Lower leg skin (tissue), 4 donors: Measurements from ENCODE around the gene MAEA. TPM values are rescaled to one million over a fixed set of nuclear protein-coding genes. Genes with fewer than 3 reads are reported as not detected.

Experiments
- DNase-seq, 2 donors: peaks; one replicate each; pipeline ENCODE4 v3.0.0-alpha.2; 2019; ENCODE audit warnings: low spot score in 2 of 2
- H3K4me3 ChIP-seq: fragments of 200-600 bp; sonication (generic); 2 replicates; pipeline ENCODE4 v1.5.1; 2017; ENCODE audit warnings: mild to moderate bottlenecking, low read depth; ENCODE audit not compliant: poor library complexity, severe bottlenecking
- POLR2A ChIP-seq, 2 donors: fragments of 450-650 bp; IDR thresholded peaks; one replicate each; pipeline ENCODE4 v1.6.1; 2016 to 2017; ENCODE audit warnings: antibody characterized with exemption in 2 of 2, mild to moderate bottlenecking in 1 of 2, moderate library complexity in 1 of 2
- WGBS, 2 donors: methylation state at CpG; one replicate each; pipeline ENCODE4 v1.1.5; 2018; 5-methylcytosine and 5-hydroxymethylcytosine counted together
- intact Hi-C: fragments of 100-400 bp; cut with DNase I; formaldehyde crosslinking; loops from one replicate; pipeline ENCODE4 v1.15.0; 2023; ENCODE audit warnings: low total_unique reads
- total RNA-seq, 4 donors: library from RNA; depleted of rRNA; stranded (reverse); fragments of >200 nt; gene quantifications; one replicate each; pipeline ENCODE4 v1.1.0, GENCODE V29; 2016
- TF ChIP-seq, protein P1 (sequence below), 3 donors: fragments of 450-650 bp; IDR thresholded peaks; one replicate each; pipeline ENCODE4 v1.5.1; 2016; ENCODE audit warnings: antibody characterized with exemption in 3 of 3, mild to moderate bottlenecking in 3 of 3, moderate library complexity in 2 of 3

MAEA gene
- total RNA-seq, 4 donors from 2014 or later = 79.6 to 124 (median 89.4) TPM

DNA sequence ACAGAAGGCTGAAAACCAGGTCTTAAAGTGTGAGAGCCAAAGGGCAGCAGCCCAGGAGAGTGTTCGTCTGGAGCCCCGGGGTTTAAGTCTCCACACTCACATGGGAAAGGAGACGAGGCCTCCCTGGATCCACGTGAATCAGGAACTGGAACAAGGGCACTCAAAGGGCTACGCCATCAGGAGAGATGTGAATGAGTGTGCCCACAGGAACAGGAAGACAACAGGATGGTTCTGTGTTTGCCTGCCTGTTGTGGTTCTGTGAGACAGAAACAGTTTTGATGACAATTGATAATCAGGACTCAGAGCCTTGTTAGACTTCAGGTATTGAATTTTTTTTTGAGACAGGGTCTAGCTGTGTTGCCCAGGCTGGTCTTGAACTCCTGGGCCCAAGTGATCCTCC is 35.9 kb upstream of the MAEA start:
- DNase-seq = peak in 1 of 2 donors; percentile 29
- 93 to 98% methylated on average over 5 of the region's 5 CpGs for WGBS, 2 donors
- TF ChIP-seq POLR2A (IDR thresholded peaks at IDR 0.05) = no peak
- H3K4me3 ChIP-seq = no peak overlapping the region
- intact Hi-C loops = no loop called here

DNA sequence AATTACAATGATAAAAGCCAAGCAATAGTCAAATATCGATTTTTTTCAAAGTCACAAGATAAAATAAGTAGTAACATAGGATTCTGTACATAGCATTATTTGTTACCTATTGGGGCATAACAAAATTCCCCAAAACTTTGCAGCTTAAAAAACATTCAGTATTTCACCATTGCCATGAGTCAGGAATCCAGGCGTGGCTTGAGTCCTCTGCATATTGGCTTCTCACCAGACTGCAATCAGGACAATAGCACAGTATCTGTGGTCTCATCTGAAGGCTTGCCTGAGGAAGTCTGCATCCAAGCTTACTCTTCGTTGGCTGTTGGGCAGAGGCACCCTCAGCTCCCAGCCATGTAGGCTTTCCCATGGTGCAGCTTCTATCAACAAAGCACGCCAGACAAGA is 34.5 kb upstream of the MAEA start:
- TF ChIP-seq, protein P1, sequence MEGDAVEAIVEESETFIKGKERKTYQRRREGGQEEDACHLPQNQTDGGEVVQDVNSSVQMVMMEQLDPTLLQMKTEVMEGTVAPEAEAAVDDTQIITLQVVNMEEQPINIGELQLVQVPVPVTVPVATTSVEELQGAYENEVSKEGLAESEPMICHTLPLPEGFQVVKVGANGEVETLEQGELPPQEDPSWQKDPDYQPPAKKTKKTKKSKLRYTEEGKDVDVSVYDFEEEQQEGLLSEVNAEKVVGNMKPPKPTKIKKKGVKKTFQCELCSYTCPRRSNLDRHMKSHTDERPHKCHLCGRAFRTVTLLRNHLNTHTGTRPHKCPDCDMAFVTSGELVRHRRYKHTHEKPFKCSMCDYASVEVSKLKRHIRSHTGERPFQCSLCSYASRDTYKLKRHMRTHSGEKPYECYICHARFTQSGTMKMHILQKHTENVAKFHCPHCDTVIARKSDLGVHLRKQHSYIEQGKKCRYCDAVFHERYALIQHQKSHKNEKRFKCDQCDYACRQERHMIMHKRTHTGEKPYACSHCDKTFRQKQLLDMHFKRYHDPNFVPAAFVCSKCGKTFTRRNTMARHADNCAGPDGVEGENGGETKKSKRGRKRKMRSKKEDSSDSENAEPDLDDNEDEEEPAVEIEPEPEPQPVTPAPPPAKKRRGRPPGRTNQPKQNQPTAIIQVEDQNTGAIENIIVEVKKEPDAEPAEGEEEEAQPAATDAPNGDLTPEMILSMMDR (IDR thresholded peaks at IDR 0.05) = no peak
- TF ChIP-seq POLR2A (IDR thresholded peaks at IDR 0.05) = no peak
- 81 to 92% methylated on average over 4 of the region's 4 CpGs for WGBS, 2 donors
- peak in 1 of 2 donors; percentile 31 for DNase-seq
- no peak overlapping the region for H3K4me3 ChIP-seq
- intact Hi-C loops = no loop called here

GRCh38 chr4:1255699-1256098 is 34.0 kb upstream of the MAEA start:
- no peak for TF ChIP-seq POLR2A (IDR thresholded peaks at IDR 0.05)
- TF ChIP-seq, protein P1 (IDR thresholded peaks at IDR 0.05) = no peak
- intact Hi-C loops = no loop called here
- no peak overlapping the region for H3K4me3 ChIP-seq
- 84 to 96% methylated on average over 2 of the region's 2 CpGs for WGBS, 2 donors
- DNase-seq = no peak

DNA sequence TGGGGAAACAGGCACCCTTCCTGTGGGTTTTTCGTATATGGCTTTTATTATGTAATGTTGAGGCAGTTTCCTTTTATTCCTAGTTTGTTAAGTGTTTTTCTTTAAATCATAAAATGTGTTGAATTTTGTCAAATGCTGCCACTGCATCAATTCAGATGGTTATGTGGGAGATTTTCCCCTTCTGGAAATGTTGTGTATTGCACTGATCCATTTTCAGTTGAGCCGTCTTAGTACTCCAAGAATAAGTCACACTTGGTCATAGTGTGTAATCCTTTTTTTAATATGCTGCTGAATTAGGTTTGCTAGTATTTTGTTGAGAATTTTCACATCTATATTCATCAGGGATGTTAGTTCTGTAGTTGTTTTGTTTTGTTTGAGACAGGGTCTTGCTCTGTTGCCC is 31.2 kb upstream of the MAEA start:
- DNase-seq = no peak
- WGBS, 2 donors = 86 to 93% methylated on average over 2 of the region's 2 CpGs
- no peak for TF ChIP-seq POLR2A (IDR thresholded peaks at IDR 0.05)
- TF ChIP-seq, protein P1 (IDR thresholded peaks at IDR 0.05) = no peak
- intact Hi-C loops = no loop called here
- no peak overlapping the region for H3K4me3 ChIP-seq

DNA sequence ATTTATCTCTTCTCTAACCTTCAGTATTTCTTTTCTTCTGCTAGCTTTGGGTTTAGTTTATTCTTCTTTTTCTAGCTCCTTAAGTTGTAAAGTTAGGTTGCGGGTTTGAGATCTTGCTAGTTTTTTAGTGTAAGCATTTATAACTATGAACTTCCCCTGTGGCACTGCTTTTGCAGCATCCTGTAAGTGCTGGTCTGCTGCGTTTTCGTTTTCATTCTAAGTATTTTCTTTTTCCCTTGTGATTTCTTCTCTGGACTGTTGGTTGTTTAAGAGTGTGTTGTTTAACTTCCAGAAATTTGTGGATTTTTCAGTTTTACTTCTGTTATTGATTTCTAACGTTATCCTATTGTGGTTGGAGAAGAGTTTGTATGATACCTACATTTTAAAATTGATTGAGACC is 29.7 kb upstream of the MAEA start:
- DNase-seq = no peak
- TF ChIP-seq, protein P1 (IDR thresholded peaks at IDR 0.05) = no peak
- TF ChIP-seq POLR2A (IDR thresholded peaks at IDR 0.05) = no peak
- WGBS, 2 donors = 78 to 85% methylated on average over 4 of the region's 4 CpGs
- H3K4me3 ChIP-seq = no peak overlapping the region
- intact Hi-C loops = loop anchor here (5.0 to 10.0 kb wide), 2 partner anchors 95 to 1417 kb away; no protein-coding TSS in a partner anchor

DNA sequence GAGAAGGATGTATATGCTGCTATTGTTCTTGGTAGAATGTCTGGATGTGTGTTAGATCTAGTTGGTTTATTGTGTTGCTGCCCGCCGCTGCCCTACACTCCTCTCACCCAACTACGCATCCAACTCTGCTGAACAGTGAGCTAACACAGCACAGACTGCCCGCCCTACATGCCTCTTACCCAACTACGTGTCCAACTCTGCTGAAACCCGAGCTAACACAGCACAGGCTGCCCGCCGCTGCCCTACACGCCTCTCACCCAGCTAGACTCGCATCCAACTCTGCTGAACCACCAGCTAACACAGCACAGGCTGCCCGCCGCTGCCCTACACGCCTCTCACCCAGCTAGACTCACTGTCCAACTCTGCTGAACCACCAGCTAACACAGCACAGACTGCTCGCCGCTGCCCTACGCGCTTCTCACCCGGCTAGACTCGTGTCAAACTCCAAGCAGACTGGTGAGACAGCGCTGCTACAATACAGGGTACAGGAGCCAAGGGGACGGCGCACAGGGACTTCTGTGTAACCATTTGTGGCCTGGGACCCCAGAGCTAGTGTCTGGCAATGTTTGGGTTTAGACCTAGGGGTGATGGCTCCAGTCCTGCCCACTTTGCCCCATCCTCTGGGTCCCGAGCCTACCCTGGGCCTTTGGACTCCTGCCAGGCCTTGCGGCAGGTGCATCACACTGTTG is 29.1 kb upstream of the MAEA start:
- WGBS, 2 donors = 91 to 94% methylated on average over 24 of the region's 24 CpGs
- no peak overlapping the region for H3K4me3 ChIP-seq
- intact Hi-C loops = loop anchor here (5.0 to 10.0 kb wide), 2 partner anchors 96 to 1417 kb away; no protein-coding TSS in a partner anchor
- no peak for TF ChIP-seq POLR2A (IDR thresholded peaks at IDR 0.05)
- TF ChIP-seq, protein P1 (IDR thresholded peaks at IDR 0.05) = no peak
- peak in 1 of 2 donors; percentile 54 for DNase-seq
